Hematopoietic multipotent progenitor cell (in vitro differentiated cells): ENCODE results near the gene TGFB2. TPM values are rescaled to one million over a fixed set of nuclear protein-coding genes. Genes with fewer than 3 reads are reported as not detected.

ENCODE experiments used
- DNase-seq, 3 donors: peaks; one replicate each; pipeline ENCODE4 v3.0.0-alpha.2; 2011 to 2015; ENCODE audit warnings: low read depth in 2 of 3, low spot score in 2 of 3
- total RNA-seq: library from RNA; depleted of rRNA; stranded (reverse); fragments of >200 nt; gene quantifications from one replicate; pipeline ENCODE4 v1.2.3, GENCODE V29; 2012

The TGFB2 gene
- total RNA-seq, 1 donor: under 0.01 TPM

- DNase-seq: no peak
Measured at GRCh38 chr1:218382261-218382660, 37.1 kb downstream of the TGFB2 start.

- DNase-seq: no peak
Measured at GRCh38 chr1:218383051-218383450, 37.9 kb downstream of the TGFB2 start.

GRCh38 chr1:218383681-218384080 lies 38.5 kb downstream of the TGFB2 start:
- DNase-seq: no peak

GRCh38 chr1:218384581-218384993 lies 39.5 kb downstream of the TGFB2 start:
- no peak for DNase-seq

GRCh38 chr1:218388591-218388990 lies 43.5 kb downstream of the TGFB2 start:
- no peak for DNase-seq

GRCh38 chr1:218390618-218391017 lies 45.5 kb downstream of the TGFB2 start:
- no peak for DNase-seq

GRCh38 chr1:218392780-218393179 lies 47.6 kb downstream of the TGFB2 start:
- DNase-seq: no peak

GRCh38 chr1:218394416-218394815 lies 49.3 kb downstream of the TGFB2 start:
- DNase-seq: no peak

GRCh38 chr1:218394989-218395388 lies 49.9 kb downstream of the TGFB2 start:
- no peak for DNase-seq

- no peak for DNase-seq
Measured at GRCh38 chr1:218395916-218396315, 50.8 kb downstream of the TGFB2 start.

- DNase-seq: no peak
Measured at GRCh38 chr1:218397752-218398339, 52.7 kb downstream of the TGFB2 start.

- DNase-seq: no peak
Measured at GRCh38 chr1:218400624-218401023, 55.5 kb downstream of the TGFB2 start.

GRCh38 chr1:218401441-218401997 lies 56.4 kb downstream of the TGFB2 start:
- no peak for DNase-seq

GRCh38 chr1:218401998-218402785 lies 57.1 kb downstream of the TGFB2 start:
- no peak for DNase-seq

GRCh38 chr1:218402786-218403120 lies 57.6 kb downstream of the TGFB2 start:
- no peak for DNase-seq

GRCh38 chr1:218403300-218403699 lies 58.2 kb downstream of the TGFB2 start:
- no peak for DNase-seq

GRCh38 chr1:218407630-218408029 lies 62.5 kb downstream of the TGFB2 start:
- no peak for DNase-seq

GRCh38 chr1:218408135-218408534 lies 63.0 kb downstream of the TGFB2 start:
- no peak for DNase-seq

- DNase-seq: no peak
Measured at GRCh38 chr1:218408942-218409341, 63.8 kb downstream of the TGFB2 start.

- DNase-seq: no peak
Measured at GRCh38 chr1:218409946-218410510, 64.9 kb downstream of the TGFB2 start.

- no peak for DNase-seq
Measured at GRCh38 chr1:218411101-218411500, 66.0 kb downstream of the TGFB2 start.

- no peak for DNase-seq
Measured at GRCh38 chr1:218412171-218412570, 67.0 kb downstream of the TGFB2 start.
